NCI-H1694 (cell line): ENCODE data around the gene BLOC1S2.
"Not testable (repeated sequence)": the region's sequence is repeated elsewhere in the genome, so short reads cannot be mapped to it uniquely, and the experiment has no call there.

Source experiments
- DNase-seq: peaks from one replicate; lab custom pipeline; 2025; lab: John Stamatoyannopoulos, UW

The BLOC1S2 gene

DNA sequence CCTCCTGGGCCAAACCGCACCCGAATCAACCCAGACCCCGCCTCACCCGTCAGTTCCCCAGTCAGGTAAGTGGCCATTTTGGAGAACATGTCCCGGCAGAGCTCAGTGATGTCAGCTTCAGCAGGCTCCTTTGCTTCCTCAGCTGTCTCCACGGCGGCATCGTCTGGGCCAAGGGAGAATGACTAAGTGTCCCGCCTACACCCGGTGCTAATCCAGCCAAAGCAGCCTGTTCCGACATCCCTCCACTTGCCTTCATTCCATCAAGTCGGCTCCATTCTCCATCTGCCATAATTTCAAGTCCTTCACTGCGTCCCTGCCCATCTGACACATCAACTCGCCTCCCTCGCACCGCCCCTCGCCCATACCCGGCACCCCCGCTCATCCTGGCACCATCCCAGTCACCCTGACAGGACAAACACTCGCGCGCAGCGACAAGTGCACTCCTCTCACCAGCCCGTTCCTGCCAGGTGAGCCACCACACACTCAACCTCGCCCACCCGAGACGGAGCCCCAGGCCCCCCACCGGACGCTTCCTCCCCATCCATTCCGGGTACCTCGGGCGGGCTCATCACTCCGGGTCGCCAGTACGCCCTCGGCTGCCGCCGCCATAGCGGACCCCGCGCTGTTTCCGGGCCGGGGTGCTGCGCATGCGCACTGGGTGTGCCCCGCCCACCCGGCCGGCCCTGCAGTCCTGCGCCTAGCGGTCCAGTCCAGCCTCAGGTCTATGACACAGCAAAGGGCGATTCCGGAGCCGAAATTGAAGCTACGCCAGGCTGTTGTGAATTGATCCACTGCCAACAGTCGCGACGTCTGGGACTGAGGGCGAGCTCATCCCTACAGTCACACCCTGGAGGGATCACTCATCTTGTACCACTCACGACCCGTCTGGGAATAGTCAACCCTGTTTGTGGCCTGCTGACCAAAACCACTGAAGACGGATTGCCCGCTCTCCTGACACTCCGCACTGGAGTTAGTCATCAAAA lies at the start of gene BLOC1S2:
TSS of gene BLOC1S2 (minus strand) at position 630 of the 983 bp plus-strand sequence. CDS start at position 609, 21 bp downstream.
- DNase-seq, result peak; percentile 57

DNA sequence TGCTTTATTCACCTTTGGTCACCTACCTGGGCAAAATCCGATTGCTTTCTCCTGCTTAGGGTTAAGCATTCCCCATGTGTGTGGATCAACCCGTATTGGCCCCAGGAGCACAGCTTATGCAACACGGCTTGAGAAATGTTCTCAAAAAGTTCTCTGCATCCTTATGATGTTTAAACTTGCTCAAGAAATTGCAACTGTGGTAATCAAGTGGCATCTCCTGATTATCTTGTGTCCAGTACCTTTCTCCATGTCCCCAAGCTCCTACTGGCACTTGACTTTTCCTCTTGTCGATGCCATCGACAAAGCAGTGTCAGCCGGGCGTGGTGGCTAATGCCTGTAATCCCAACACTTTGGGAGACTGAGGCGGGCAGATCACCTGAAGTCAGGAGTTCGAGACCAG lies 48.3 kb upstream of the BLOC1S2 start:
- no peak for DNase-seq

DNA sequence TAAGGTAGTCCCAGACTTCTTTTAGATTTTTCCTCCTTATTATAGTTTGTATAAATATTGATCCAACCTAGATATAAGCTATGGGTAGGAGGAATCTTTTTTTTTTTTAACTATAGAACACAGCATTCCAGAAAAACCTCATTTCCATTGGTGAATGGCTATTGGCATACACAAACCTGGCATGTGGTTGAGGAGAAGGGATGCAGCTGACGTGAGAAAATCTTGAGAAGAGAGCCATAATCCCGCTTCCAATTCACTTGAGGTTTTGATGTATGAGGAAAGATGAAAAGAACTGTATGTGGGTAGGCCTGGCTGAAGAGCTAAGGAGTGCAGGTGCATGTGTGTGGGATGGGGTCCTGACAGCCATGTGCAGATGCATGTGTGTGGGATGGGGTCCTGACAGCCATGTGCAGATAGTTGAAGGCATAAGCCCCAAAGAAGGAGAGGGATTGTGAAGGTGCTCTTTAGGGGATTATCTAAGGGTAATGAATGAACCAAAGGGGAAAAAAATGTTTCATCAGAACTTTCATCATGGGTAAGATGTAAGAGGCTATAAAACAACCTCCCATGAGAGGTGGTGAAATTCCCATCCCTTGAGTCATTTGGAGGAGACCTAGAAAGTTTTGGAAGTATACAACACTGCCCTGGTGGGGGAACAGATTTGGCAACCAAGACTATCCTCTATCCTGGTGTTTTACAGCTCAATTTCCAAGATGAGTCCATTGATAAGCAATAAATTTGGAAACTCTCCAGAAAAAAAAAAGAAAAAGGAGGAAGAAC lies 47.4 kb upstream of the BLOC1S2 start:
- DNase-seq, result no peak

DNA sequence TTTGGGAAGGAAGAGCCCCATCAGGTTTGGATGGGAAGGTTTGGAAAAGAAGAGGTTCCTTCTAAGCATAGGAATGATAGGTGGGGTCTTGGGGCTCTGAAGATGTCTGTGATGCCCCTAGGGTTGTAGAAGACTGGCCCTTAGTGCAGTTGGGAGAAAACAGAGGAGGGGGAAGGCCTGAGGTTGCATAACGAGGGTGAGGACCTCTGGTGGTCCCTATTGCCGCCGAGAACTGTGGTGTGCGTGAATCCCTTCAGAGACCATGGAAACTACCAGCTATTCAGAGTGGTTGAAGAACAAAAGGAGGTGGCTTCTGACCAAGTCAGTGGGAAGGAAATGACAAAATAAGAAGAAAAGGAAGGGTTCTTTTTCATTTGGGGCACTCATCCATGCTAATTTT lies 46.6 kb upstream of the BLOC1S2 start:
- DNase-seq, result no peak

DNA sequence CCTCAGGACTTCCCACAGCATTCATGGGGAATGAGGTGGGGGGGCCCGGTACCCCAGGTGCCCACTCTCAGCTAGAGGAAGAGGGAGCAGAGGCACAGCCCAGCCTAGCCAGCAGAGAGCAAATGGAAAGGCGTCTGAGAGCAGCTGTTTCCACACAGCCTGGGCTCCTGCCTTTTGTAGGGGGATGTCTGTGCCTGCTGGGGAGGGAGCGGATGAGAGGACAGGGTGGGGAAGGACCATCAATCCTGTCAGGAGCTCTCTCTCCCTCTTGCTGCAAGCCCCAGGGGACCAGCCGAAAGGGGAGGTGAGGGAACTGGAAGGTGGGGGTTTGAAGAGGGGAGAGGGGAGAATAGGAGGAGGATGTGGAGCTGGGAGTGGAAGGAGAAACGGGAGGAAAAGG lies 43.6 kb upstream of the BLOC1S2 start, which contains the start of gene PKD2L1:
TSS of gene PKD2L1 (minus strand) at position 150 of the 400 bp plus-strand sequence. CDS start at position 25, 125 bp downstream.
- no peak for DNase-seq

DNA sequence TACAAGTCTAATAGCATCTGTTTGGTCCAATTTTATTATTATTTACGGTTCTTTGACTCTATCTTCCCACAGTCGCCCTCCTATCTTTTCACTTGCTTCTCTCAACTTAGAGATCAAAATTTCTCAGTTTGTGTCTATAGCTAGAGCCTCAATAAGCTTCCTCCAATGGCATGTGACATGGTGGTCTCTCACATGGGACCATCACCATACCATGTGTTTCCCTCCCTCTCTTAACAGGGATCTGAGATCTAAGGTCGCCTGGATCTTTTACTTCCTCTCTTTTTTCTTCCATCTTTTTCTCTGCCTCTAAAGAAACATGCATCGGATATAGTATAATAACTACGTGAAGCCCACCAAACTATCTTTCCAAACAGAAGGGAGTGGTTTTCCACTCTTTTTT lies 41.7 kb upstream of the BLOC1S2 start:
- no peak for DNase-seq

DNA sequence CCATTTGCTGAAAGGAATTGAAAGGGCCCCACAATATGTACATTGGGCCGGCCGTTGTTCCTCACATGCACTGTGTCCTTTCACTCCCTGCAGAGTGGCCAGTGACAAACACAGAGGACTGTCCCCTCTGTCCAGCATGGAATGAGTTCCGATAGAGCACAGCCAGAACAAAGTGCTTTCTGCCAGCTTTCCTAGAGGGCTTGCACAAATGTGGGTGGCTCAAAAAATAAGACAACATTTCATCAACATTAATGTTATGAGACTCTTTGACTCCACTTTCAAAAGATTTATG lies 41.2 kb upstream of the BLOC1S2 start:
- DNase-seq, result no peak

DNA sequence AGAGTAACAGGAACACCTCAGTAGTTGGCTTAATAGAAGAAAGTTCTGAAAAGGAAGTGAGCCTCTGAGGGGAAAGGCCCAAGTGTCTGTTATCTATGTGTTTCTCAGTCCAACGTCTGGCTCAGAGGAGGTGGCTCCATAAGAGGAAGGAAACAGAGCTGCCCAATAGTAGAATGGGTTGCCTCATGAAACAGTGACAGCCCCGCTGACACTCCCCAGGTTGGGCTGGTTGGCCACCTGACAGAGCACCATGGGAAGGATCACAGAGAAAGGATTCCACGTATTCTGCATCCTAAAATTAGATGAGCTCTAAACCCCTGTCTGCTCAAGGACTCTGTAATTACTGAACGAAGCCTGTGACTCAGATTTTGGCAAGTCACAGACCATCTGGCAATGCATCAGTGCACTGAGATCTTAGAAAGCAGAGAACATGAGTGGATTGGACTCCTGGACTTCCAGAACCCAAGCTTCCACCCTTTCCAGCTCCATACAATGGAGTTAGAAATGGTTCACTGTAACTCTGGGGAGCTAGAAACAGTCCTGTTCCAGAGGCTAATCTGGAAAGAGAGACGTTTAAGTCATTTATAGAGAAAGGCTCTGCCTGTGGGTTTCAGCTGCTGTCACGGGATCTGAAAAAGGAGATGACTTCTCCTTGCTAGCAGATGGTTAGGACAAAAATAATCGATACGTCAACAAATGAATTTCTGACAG lies 40.7 kb upstream of the BLOC1S2 start:
- DNase-seq, result peak; percentile 45

DNA sequence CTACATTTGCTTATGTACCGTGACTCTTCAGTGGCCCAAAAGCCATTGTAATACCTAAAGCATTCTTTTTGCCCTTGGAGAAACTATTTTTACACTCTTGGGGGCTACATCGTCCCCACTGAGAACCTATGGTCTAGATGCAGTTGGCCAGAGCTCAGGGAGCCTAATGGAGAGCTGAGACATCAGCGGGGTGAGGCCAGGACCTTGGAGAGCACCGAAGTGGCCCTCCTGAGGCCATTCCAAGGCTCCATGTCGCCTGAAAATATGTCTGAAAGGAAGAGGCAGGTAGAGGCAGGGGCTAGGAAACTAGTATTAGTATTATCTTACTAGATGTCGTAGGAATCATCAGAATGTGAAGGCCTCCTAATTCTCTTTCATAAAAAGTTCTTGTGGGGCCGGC lies 38.7 kb upstream of the BLOC1S2 start:
- DNase-seq, result no peak

DNA sequence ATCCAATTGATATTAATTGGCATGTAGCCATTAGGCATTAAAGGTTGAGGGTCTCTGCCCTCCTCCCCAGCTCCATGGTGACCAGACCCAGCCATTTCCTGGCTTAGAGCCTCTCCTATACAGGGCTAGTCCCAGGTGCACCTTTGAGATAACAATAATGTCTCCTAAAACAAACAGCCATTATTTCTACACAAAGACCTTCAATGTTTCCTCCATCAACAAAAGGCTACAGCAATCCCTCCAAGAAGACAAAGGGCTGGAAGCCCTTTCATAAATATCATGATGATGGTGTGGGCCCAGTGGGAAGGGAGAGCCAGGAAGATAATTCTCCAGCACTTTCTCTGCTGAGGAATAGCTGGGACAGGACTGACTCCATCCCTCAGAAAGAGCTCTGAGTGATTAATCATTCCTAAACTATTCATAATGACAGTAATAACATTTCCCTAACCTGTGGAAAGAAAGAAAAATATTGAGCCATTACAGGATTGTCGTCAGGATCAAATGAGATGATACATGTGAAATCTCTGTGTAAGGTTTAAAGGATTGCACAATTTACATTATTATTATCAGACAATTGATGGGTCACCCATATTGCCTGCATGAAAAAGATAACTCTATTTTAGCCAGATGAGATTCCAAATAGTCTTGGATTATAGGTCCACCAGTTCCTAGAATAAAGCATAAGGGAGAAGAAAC lies 33.4 kb upstream of the BLOC1S2 start:
- DNase-seq, result no peak

DNA sequence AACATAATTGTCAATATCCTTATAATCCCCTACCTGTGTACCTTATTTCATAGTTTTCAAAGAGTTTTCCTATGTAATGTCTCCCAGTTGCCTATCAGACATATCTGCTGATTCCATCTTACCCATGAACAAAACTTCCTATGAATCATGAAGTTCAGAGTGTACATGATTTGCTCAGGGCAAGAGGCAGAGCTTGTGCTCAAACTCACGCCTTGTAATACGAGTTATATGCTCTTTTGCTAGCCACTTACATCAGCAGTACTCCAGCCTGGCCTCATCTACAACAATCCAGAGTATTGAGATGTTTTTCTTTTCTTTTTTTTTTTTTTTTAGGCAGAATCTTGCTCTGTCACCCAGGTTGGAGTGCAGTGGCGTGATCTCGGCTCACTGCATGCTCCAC lies 31.7 kb upstream of the BLOC1S2 start:
- no peak for DNase-seq

DNA sequence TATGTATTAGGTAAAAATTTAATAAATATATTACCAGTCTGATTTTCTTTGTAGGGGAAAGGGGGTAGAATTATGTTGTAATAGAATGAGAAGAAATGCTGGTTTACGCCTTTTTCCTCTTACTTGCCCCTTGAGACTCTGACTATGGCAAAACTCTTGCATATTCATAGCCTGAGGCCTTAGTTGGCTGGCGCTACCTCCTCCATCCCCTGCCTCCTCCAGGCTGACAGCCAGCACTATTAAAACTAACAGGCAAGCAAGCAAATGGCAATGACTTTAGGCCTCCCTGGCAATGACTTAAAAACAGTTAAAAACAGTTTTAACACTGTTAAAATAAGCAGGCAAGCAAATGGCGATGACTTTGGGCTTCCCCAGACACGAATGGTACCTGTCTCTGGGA lies 29.1 kb upstream of the BLOC1S2 start:
- DNase-seq, result no peak

DNA sequence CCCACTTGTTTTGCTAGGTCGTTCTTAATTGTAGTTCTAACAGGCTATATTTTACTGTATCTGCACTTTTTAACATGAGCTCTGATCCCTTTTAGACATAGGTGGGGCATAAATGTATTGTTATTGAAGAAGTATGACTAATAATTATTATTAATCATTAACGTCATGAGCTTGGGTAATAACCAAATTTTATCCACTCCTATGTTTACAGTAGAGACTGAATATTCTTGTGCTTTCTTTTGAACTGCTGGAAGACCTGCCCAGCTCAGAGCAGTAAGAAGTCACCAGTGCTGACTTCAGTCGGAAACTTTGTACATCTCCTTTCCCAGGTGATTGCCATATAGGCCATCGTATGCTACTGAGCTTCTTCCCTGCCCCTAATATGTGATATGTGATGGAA lies 24.8 kb upstream of the BLOC1S2 start:
- DNase-seq, result no peak

DNA sequence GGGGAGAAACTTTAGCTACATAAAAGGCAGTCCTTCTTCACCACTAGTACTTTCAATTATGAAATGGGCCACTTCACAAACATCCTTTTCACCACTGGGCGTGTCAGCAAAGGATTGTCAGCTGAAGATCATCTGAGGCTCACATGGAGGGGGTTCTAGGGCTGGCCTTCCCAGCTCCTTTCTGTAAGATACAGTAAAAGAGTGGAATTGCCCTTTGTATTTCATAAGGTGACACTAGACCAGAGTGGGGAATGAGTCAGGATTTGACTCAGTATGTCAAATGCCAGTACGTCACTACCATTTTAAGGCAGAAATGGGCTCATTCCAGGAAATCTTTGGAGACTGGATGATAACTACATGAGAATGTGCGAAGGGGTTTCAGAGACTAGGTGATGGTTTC lies 21.2 kb upstream of the BLOC1S2 start:
- no peak for DNase-seq

DNA sequence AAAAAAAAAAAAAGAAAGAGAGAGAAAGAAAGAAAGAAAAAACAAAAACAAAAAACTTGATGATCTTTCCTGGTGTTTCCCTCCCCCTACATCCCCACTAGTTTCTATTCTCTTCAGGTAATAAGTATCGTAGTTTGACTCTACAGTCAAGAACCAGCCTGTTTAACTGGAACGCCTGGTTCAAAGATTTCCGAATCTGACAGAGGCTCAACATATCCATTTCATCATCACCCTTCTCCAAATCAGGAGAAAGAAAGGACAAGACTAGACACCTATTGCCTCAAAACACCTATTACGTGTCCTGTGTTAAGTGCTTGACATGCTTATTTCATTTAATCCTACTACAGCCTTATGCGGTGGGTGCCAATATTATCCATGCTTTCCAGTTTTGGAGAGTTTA lies 20.4 kb upstream of the BLOC1S2 start:
- DNase-seq, result no peak

DNA sequence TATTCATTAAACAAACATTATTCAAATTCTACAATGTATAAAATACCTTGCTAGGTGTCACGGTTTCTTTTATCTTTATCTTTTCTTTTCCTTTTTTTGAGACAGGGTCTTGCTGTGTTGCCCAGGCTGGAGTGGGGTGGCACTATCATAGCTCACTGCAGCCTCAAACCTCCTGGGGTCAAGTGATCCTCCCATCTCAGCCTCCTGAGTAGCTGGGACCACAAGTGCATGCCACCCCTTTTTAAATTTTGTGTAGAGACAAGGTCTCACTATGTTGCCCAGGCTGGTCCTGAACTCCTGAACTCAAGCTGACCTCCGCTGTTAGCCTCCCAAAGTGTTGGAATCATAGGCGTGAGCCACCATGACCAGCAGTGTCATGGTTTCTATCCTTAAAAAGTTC lies 17.9 kb upstream of the BLOC1S2 start:
- DNase-seq, result no peak

DNA sequence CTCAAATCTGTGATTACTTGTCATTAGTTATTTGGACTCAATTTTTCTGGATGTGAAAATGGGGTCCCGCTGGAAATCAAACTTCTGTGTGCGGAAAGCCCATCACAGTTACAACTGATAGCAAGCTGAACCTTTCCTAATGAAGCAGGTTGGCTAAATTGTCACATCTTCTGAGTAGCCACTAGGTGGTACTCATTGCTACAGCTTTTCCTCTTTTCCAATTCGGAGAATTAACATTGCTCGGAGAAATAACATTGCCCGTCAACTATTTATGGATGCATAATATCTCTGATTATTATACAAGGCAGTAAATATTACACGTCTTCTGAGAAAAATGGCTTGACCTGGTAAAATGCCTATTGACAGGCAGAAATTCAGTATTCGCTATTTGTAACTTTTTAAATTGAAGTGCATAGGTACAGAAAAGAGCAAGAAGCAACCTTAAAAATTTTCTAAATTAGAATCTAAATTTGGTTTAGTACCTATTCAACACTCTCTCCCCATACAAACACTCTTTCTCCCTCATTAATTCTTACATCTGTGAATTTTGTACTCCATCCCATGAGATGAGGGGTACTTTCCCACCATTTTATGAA lies 17.3 kb upstream of the BLOC1S2 start:
- peak; percentile 49 for DNase-seq

DNA sequence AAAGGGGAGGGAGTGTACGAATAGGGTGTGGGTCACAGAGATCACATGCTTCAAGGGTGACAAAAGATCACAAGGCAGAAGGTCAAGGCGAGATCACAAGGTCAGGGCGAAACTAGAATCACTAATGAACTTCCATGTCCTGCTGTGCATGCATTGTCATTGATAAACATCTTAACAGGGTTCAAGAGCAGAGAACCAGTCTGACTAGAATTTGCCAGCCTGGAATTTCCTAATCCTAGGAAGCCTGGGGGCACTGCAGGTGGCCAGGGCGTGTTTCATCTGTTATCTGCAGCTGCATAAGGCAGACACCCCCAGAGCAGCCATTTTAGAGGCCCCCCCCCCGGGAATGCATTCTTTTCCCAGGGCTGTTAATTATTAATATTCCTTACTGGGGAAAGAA lies 14.6 kb upstream of the BLOC1S2 start:
- not testable (repeated sequence) for DNase-seq

DNA sequence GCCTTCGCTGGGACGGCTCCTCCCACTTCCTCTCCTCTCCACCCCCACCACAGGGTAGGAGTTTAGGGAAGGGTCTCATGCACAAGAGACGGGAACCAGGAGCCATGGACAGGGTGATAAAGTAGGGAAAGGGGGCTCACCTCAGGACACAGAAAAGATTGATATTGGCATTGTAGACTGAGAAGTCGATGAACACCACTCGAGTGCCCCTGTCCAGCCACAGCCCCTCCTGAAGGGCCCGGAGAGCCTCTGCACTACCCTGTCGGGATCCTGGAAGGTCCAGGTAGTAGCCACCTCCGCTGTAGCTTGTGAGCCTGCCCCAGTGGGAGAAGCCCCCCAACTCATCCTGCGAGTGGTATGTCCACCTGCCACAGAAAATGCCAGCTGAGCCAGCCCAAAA lies 10.8 kb upstream of the BLOC1S2 start:
- no peak for DNase-seq

DNA sequence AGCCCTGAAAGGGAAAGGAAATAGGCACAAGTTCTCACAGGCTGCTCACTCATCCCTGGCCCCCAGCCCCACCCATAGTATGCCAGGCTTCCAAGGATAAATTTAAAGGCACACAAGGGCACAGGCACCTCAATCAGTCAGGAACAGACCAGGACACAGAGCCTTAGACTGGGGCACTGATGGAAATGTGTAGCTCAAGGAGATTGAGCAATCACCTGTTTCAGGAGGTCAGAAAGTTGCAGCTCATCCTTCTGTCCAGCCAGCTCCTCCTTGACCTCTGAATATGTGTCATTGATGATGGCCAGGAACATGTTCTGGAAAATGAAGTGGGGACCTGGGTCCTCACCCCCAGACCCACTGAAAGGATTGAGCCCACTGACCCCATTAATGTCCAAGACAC lies 6.6 kb upstream of the BLOC1S2 start:
- no peak for DNase-seq

DNA sequence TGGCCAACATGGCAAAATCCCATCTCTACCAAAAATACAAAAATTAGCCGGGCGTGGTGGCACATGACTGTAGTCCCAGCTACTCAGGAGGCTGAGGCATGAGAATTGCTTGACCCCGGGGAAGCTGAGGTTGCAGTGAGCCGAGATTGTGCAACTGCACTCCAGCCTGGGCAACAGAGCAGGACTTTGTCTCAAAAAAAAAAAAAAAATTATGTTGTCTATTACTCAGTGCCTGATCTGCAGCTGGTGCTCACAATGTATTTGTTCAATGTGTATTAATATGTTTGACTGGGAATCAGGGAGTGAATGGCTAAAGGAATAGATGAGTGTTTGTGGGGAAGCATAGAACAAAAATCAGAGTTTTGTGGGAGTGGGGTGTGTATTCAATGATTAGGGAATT lies 5.8 kb upstream of the BLOC1S2 start:
- not testable (repeated sequence) for DNase-seq

DNA sequence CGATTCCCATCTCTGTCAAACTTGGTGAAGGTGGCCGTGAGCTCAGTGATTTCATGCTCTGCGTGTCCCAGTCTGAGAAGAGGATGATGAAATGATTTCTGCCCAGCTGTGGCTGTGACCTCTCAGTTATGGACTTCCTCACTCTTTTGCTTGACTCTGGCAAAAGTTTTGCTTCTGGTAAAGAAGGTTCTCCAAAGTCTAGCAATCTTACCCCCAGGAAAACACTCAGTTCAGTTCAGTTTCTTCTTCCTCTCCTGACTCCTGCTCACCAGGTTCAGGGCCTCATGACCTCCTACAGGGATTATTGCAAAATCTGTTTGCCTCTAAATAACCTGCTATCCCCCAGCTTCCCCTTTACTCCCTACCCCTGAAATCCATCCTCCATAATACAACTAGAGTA lies 4.9 kb upstream of the BLOC1S2 start:
- DNase-seq, result no peak
